Left renal pelvis (tissue), 4 donors: Measurements from ENCODE around the gene TTLL8. TPM values are rescaled to one million over a fixed set of nuclear protein-coding genes. Genes with fewer than 3 reads are reported as not detected.

ENCODE experiments used
- DNase-seq, 4 donors: peaks; one replicate each; pipeline ENCODE4 v3.0.0-alpha.2; 2013; ENCODE audit warnings: low read depth in 4 of 4, low spot score in 3 of 4
- polyA plus RNA-seq, 4 donors: library from polyadenylated mRNA; unstranded; fragments of 120-200 nt; gene quantifications; one replicate each; pipeline ENCODE4 v1.2.1, GENCODE V29; 2013; ENCODE audit not compliant: insufficient read length in 4 of 4

Gene TTLL8
- polyA plus RNA-seq, 4 donors: 0.05 TPM; not detected in 3

GRCh38 chr22:49970528-49971231 is 87.4 kb downstream of the TTLL8 start:
- DNase-seq: peak in 3 of 4 donors; percentile 65 to 80 (median 79)

- DNase-seq: no peak
Observed at GRCh38 chr22:49969751-49970527, 88.2 kb downstream of the TTLL8 start.

GRCh38 chr22:49968831-49969661 is 89.1 kb downstream of the TTLL8 start:
- DNase-seq: no peak

Other genes with a start within 250 kb of the TTLL8 start
- gene BRD1, start 230.4 kb downstream of the TTLL8 start, polyA plus RNA-seq: 10 to 100 TPM; 34.1 to 46.0 (median 35.2) TPM
- 10 to 100 TPM; 13.6 to 18.1 (median 16.6) TPM for gene ZBED4, start 204.5 kb downstream of the TTLL8 start, polyA plus RNA-seq
- gene ALG12, start 139.9 kb downstream of the TTLL8 start, polyA plus RNA-seq: 10 to 100 TPM; 19.7 to 40.9 (median 28.1) TPM
- 10 to 100 TPM; 25.4 to 38.3 (median 29.0) TPM for gene CRELD2, start 139.7 kb downstream of the TTLL8 start, polyA plus RNA-seq
- gene PIM3, start 97.5 kb downstream of the TTLL8 start, polyA plus RNA-seq: 10 to 100 TPM; 13.8 to 26.2 (median 15.3) TPM
- under 1 TPM in 3 of 4 donors, not detected in 1; 0.04 to 0.07 (median 0.05) TPM for gene IL17REL, start 45.5 kb downstream of the TTLL8 start, polyA plus RNA-seq
- 1 to 10 TPM in 1 of 4 donors, under 1 TPM in 3; 0.60 to 1.0 (median 0.86) TPM for gene MLC1, start 27.1 kb upstream of the TTLL8 start, polyA plus RNA-seq
- gene MOV10L1, start 31.7 kb upstream of the TTLL8 start, polyA plus RNA-seq: under 1 TPM; 0.24 to 0.75 (median 0.60) TPM
- gene PANX2, start 112.4 kb upstream of the TTLL8 start, polyA plus RNA-seq: 1 to 10 TPM in 2 of 4 donors, under 1 TPM in 2; 0.12 to 2.3 (median 1.2) TPM
- 10 to 100 TPM; 14.0 to 33.4 (median 19.3) TPM for gene TRABD, start 127.6 kb upstream of the TTLL8 start, polyA plus RNA-seq
- gene SELENOO, start 142.7 kb upstream of the TTLL8 start, polyA plus RNA-seq: 10 to 100 TPM; 12.5 to 33.0 (median 16.3) TPM
- 10 to 100 TPM; 24.2 to 47.3 (median 34.6) TPM for gene TUBGCP6, start 186.7 kb upstream of the TTLL8 start, polyA plus RNA-seq
- 10 to 100 TPM; 15.9 to 37.2 (median 20.3) TPM for gene HDAC10, start 193.0 kb upstream of the TTLL8 start, polyA plus RNA-seq
- gene MAPK12, start 203.4 kb upstream of the TTLL8 start, polyA plus RNA-seq: 10 to 100 TPM in 3 of 4 donors, 1 to 10 TPM in 1; 9.7 to 17.7 (median 15.6) TPM
- gene MAPK11, start 212.1 kb upstream of the TTLL8 start, polyA plus RNA-seq: 1 to 10 TPM; 6.0 to 9.7 (median 7.9) TPM
- gene PLXNB2, start 249.3 kb upstream of the TTLL8 start, polyA plus RNA-seq: 100 to 1,000 TPM; 126 to 249 (median 214) TPM